ENCODE data around the gene JMY. TPM values are rescaled to one million over a fixed set of nuclear protein-coding genes. Genes with fewer than 3 reads are reported as not detected.

Gene JMY
- total and polyA plus RNA-seq, 2 donors (not counting 3 experiments of a cell fraction or from before 2014, with no cell fraction given), result 1.5 to 6.5 TPM

DNA sequence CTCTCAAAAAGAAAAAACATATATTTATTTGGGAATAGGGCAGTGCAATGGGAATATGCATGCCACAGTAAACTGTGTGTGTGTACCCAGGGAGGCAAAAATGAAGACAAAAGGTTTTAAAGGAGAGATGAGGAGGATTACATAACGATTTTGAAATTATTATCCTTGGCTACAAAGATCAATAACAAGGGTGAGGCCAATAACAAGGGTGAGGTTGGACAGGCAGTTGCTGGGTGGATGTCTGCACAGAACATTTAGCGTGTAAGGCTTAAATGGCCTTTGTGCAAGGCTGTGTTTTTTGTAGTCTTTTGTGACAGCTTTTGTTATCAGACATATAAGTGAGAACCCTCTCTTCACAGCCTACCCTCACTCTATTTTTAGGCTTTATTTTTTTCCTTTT lies 114.0 kb downstream of the JMY start:
- H3K4me3 ChIP-seq (replicated peaks in 1 of 3; ENCODE audit: insufficient read depth in 1 of 3, low read depth in 1 of 3, low read length in 3 of 3), result no peak overlapping the region
- no peaks in the 10 kb centered on the region for H3K9me3 ChIP-seq (replicated peaks; ENCODE audit: control insufficient read depth, insufficient read depth, low read length)
- FAIRE-seq, result no peak
- dilution Hi-C loops (cut with MboI; ENCODE audit: extremely low pct_ligation_motif_present, low sequenced_read_pairs) (no loop called here), intact Hi-C loops (cut with micrococcal nuclease) (no loop called here)
- H2AFZ ChIP-seq (ENCODE audit: low read depth, low read length), result no peak overlapping the region
- no peaks in the 10 kb centered on the region for H4K20me1 ChIP-seq (replicated peaks; ENCODE audit: control insufficient read depth, extremely low read depth, insufficient read depth, low read length)
- no peaks in the 10 kb centered on the region for H3K36me3 ChIP-seq (ENCODE audit: control insufficient read depth in 2 of 2, extremely low read depth in 1 of 2, insufficient read depth in 2 of 2, low read length in 2 of 2)
- BruUV-seq (replicated peaks), result no TSS peak
- H3K9ac ChIP-seq (replicated peaks; ENCODE audit: extremely low read depth, insufficient read depth, low read length), result no peak overlapping the region
- H3K27ac ChIP-seq (ENCODE audit: insufficient read depth, low read depth, low read length), result no peak overlapping the region
- no peak for DNase-seq (ENCODE audit: low read depth, low spot score)
- no peaks in the 10 kb centered on the region for H3K27me3 ChIP-seq (ENCODE audit: control insufficient read depth in 2 of 2, insufficient read depth in 2 of 2, low read length in 2 of 2)
- H3K4me1 ChIP-seq (ENCODE audit: control insufficient read depth, extremely low read depth, insufficient read depth, low read length), result no peaks in the 10 kb centered on the region
- H3K9me1 ChIP-seq (replicated peaks; ENCODE audit: control insufficient read depth, extremely low read depth, insufficient read depth, low read length), result no peaks in the 10 kb centered on the region
- CTCF ChIA-PET, result no interaction called here
- H3K4me2 ChIP-seq (ENCODE audit: insufficient read depth, low read length), result no peak overlapping the region
- no peaks in the 10 kb centered on the region for H3K79me2 ChIP-seq (ENCODE audit: control insufficient read depth, insufficient read depth, low read length)
- POLR2A ChIA-PET, result no interaction called here
- TF ChIP-seq JUN (IDR thresholded peaks at IDR 0.05; ENCODE audit: borderline replicate concordance, insufficient read depth, insufficient read length, low read depth) (no peak), FOS (IDR thresholded peaks at IDR 0.05; ENCODE audit: borderline replicate concordance, insufficient read depth, low read length) (no peak), POLR2AphosphoS5 (IDR thresholded peaks at IDR 0.05; ENCODE audit: insufficient read depth, low read depth, low read length) (no peak), GATA2 (IDR thresholded peaks at IDR 0.05; ENCODE audit: insufficient read depth, insufficient read length, low read depth, low read length) (no peak), MYC (IDR thresholded peaks at IDR 0.05; ENCODE audit: low read depth, low read length) (no peak), EZH2 (IDR thresholded peaks at IDR 0.05; ENCODE audit: borderline replicate concordance, low read depth, low read length, severe bottlenecking) (no peak), POLR2A (IDR thresholded peaks at IDR 0.05; ENCODE audit: low read depth, low read length) (no peak)
- TF ChIP-seq, protein P1, sequence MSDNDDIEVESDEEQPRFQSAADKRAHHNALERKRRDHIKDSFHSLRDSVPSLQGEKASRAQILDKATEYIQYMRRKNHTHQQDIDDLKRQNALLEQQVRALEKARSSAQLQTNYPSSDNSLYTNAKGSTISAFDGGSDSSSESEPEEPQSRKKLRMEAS (IDR thresholded peaks at IDR 0.05; ENCODE audit: insufficient read depth, insufficient read length), result no peak
- TF ChIP-seq, protein P2, sequence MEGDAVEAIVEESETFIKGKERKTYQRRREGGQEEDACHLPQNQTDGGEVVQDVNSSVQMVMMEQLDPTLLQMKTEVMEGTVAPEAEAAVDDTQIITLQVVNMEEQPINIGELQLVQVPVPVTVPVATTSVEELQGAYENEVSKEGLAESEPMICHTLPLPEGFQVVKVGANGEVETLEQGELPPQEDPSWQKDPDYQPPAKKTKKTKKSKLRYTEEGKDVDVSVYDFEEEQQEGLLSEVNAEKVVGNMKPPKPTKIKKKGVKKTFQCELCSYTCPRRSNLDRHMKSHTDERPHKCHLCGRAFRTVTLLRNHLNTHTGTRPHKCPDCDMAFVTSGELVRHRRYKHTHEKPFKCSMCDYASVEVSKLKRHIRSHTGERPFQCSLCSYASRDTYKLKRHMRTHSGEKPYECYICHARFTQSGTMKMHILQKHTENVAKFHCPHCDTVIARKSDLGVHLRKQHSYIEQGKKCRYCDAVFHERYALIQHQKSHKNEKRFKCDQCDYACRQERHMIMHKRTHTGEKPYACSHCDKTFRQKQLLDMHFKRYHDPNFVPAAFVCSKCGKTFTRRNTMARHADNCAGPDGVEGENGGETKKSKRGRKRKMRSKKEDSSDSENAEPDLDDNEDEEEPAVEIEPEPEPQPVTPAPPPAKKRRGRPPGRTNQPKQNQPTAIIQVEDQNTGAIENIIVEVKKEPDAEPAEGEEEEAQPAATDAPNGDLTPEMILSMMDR (IDR thresholded peaks at IDR 0.05; ENCODE audit: extremely low read depth in 1 of 2, insufficient read depth in 1 of 2, low read depth in 1 of 2, low read length in 2 of 2), result no peak
